Lung (tissue), 12 donors: ENCODE results near the gene BCL2L13. TPM values are rescaled to one million over a fixed set of nuclear protein-coding genes. Genes with fewer than 3 reads are reported as not detected.
A peak's percentile ranks its signal among the peaks of the same experiment; 100 is the strongest.
"Not testable (repeated sequence)": the region's sequence is repeated elsewhere in the genome, so short reads cannot be mapped to it uniquely, and the experiment has no call there.

Source experiments
- ATAC-seq: fragments of 200-7000 bp; cut with Tn5 transposase; one replicate; pipeline ENCODE4 v1.9.1; 2020; ENCODE audit warnings: moderate number of reproducible peaks; ENCODE audit not compliant: insufficient read depth, low FRiP score
- DNase-seq, 3 donors: peaks; one replicate each; pipeline ENCODE4 v3.0.0-alpha.2; 2013 to 2017
- H3K27ac ChIP-seq, 2 donors: one replicate each; pipeline ENCODE4 v1.5.1; 2013; ENCODE audit warnings: mild to moderate bottlenecking in 2 of 2, moderate library complexity in 2 of 2, control low read depth in 1 of 2, inconsistent platforms in 1 of 2, low read depth in 1 of 2, low read length in 1 of 2
- H3K27me3 ChIP-seq, 3 donors: one replicate each; pipeline ENCODE4 v1.5.1; 2013; ENCODE audit warnings: low read length in 2 of 3; ENCODE audit not compliant: control insufficient read depth in 3 of 3, insufficient read depth in 3 of 3
- H3K36me3 ChIP-seq, 4 donors: one replicate each; pipeline ENCODE4 v1.5.1; 2013; ENCODE audit warnings: low read length in 4 of 4, mild to moderate bottlenecking in 1 of 4, moderate library complexity in 1 of 4; ENCODE audit not compliant: control insufficient read depth in 4 of 4, insufficient read depth in 4 of 4
- H3K4me1 ChIP-seq, 5 donors: one replicate each; pipeline ENCODE4 v1.5.1; 2013; ENCODE audit warnings: low read length in 5 of 5, mild to moderate bottlenecking in 2 of 5, moderate library complexity in 1 of 5; ENCODE audit not compliant: control insufficient read depth in 5 of 5, insufficient read depth in 5 of 5
- H3K4me3 ChIP-seq: one replicate; pipeline ENCODE4 v1.5.1; 2013; ENCODE audit warnings: mild to moderate bottlenecking, control low read depth, moderate library complexity
- H3K9ac ChIP-seq, 2 donors: one replicate each; pipeline ENCODE4 v1.5.1; 2013; ENCODE audit warnings: low read length in 2 of 2, control low read depth in 1 of 2; ENCODE audit not compliant: insufficient read depth in 1 of 2
- H3K9me3 ChIP-seq, 4 donors: one replicate each; pipeline ENCODE4 v1.5.1; 2013; ENCODE audit warnings: low read length in 3 of 4, mild to moderate bottlenecking in 1 of 4, moderate library complexity in 1 of 4; ENCODE audit not compliant: control insufficient read depth in 4 of 4, insufficient read depth in 3 of 4
- WGBS, 2 donors: extraction: QIAGEN DNeasy Blood & Tissue Kit; methylation state at CpG; one replicate each; pipeline ENCODE4 v1.1.7; 2013; 5-methylcytosine and 5-hydroxymethylcytosine counted together
- polyA plus RNA-seq, 2 donors: library from polyadenylated mRNA; stranded (reverse); fragments of 200-250 nt; gene quantifications; one replicate each; pipeline ENCODE4 v1.2.1, GENCODE V29; 2013
- total RNA-seq, 2 donors: library from RNA; depleted of rRNA in 1 of 2; stranded (reverse); fragments of >200 nt in 1 of 2; gene quantifications; one replicate each; pipeline ENCODE4 v1.2.1, GENCODE V29; 2014 to 2021
- TF ChIP-seq, protein P1 (sequence below): IDR thresholded peaks from 2 replicates; pipeline ENCODE4 v1.5.1; 2012; ENCODE audit warnings: mild to moderate bottlenecking; ENCODE audit errors: control extremely low read depth, extremely low read depth
- donor health status: control.
- donor health status: control.
- donor health status: Bipolar disorder and iron deficiency.
- donor health status: healthy.
- donor health status: DM: yes; HTN: yes; CAD: no.

BCL2L13 gene
- total and polyA plus RNA-seq, 4 donors: 21.4 to 52.4 (median 33.8) TPM

DNA sequence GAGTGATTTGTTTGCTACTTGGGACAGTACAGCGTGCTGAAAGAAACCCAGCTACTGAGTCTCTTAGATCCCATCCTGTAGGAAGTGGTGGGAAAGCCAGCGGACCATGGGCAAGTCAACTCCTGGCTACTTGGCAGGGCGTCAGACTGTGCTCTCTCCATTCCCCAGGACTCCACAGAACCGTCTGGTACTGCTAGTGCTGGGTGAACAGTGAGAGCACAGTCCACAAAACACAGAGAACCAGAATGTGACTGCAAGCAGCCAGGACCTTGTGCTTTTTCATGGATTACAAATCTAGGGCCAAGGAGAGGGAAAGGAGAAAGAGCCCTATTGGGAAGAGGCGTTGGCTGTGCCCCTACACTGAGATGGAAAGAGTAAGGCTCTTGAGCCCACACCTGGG lies 125.5 kb downstream of the BCL2L13 start:
- Histone ChIP-seq H3K4me1 (no peaks in the 10 kb centered on the region), H3K9me3 (no peaks in the 10 kb centered on the region), H3K4me3 (no peak overlapping the region), H3K36me3 (no peaks in the 10 kb centered on the region), H3K27ac (no peak overlapping the region), H3K9ac (no peak overlapping the region), H3K27me3 (no peaks in the 10 kb centered on the region)
- ATAC-seq (no peak), DNase-seq (no peak)
- WGBS, 2 donors: 85 to 86% methylated on average over 5 of the region's 5 CpGs
- TF ChIP-seq, protein P1, sequence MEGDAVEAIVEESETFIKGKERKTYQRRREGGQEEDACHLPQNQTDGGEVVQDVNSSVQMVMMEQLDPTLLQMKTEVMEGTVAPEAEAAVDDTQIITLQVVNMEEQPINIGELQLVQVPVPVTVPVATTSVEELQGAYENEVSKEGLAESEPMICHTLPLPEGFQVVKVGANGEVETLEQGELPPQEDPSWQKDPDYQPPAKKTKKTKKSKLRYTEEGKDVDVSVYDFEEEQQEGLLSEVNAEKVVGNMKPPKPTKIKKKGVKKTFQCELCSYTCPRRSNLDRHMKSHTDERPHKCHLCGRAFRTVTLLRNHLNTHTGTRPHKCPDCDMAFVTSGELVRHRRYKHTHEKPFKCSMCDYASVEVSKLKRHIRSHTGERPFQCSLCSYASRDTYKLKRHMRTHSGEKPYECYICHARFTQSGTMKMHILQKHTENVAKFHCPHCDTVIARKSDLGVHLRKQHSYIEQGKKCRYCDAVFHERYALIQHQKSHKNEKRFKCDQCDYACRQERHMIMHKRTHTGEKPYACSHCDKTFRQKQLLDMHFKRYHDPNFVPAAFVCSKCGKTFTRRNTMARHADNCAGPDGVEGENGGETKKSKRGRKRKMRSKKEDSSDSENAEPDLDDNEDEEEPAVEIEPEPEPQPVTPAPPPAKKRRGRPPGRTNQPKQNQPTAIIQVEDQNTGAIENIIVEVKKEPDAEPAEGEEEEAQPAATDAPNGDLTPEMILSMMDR: no peak

DNA sequence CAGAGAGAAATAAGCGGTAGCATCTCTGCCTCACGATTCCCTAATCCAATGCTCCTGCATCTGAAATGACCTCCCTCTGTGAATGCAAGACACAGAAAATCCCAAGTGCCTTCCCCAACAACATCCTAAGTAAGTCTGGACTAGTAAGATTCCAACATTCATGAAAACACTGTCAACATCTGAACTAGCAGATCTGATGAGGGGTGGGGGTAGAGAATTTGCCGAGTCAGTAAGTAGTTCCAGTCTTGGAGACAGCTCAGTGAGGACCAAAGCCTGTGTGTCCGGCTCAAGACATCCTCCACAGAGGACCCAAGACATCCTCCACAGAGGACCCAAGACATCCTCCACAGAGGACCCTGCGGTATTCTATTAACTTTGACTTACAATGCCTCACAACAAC lies 126.3 kb downstream of the BCL2L13 start:
- H3K9ac ChIP-seq, ATAC-seq: not testable (repeated sequence)
- 91 to 92% methylated on average over 5 of the region's 5 CpGs for WGBS, 2 donors

DNA sequence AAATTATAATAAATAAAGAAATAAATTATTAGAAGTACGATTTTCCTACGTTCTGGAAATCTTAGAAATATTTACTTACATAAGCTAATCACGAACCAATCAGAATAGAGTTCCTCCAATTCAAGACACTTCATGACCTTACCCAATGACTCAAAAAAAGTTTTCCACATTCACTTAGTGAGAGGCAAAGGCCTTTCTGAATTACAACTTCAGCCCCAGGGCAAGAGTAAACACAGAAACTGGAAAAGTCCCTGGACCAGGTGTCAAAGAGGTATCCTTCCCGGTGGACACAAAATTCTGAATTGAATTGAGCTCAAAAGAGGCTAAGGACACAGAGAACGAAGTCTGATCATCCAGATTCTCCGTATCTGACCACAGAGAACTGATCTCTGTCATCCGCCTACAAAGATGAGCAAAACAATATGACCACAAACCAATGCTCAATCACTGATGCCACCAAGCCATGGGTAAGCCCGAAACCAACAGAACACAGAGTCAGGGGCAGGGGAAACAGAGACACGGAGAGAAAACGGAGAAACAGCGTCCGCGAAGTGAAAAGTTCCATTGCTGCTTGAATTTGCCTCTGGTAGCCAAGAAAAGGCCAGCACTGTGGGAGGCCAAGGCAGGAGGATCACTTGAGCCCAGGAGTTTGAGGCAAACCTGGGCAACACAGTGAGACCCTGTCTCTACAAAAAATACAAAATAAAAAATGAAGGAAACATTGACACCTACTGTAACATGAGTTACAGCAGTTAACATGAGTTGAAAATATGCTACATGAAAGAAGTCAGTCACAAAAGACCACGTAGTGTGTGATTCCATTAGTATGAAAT lies 128.9 kb downstream of the BCL2L13 start:
- peaks cover 0 to 7% (median 0%) of the 10 kb centered on the region in 5 donors for H3K4me1 ChIP-seq
- H3K4me3 ChIP-seq: no peak overlapping the region
- DNase-seq (no peak), ATAC-seq (no peak)
- H3K9ac ChIP-seq: no peak overlapping the region
- TF ChIP-seq, protein P1: no peak
- no peaks in the 10 kb centered on the region for H3K36me3 ChIP-seq
- 83 to 87% methylated on average over 14 of the region's 14 CpGs for WGBS, 2 donors
- H3K27ac ChIP-seq: no peak overlapping the region
- H3K9me3 ChIP-seq: no peaks in the 10 kb centered on the region
- H3K27me3 ChIP-seq: no peaks in the 10 kb centered on the region

More for the DNA sequence above, 126.3 kb downstream of the BCL2L13 start:
- not testable (repeated sequence) for H3K4me1 ChIP-seq, H3K9me3 ChIP-seq, H3K36me3 ChIP-seq, H3K4me3 ChIP-seq, DNase-seq, H3K27ac ChIP-seq, H3K27me3 ChIP-seq

DNA sequence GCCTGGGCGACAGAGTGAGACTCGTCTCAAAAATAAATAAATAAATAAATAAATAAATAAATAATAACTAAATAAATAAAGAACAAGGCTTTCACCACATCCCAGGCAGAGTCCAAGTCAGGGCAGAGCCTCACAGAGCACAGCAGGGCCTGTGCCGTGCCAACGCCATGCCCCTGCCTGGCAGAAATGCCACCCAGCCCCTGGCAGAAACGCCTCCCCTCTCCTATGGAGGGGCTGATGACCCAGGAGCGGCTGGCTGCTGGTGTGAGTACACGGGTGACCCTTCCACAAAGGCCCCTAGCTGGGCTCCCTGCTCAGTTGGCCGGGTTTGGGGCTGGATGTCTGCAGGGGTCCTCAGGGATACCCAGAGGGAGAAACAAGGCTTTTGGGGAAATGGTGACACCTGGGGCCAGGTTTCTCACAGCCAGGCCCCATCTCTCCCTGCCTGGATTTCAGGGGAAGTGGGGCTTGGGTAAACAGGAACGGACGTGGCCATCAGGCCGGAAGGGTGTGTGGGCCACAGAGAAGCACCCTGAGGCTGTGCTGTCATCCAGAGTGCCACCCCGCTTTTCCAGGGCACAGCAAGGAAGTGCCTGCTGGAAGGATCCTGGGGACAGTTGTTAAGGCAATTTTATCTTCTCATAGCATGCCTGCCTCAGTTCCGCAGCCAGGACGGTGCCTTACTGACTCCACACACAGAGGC lies 130.6 kb downstream of the BCL2L13 start:
- H3K9ac ChIP-seq: no peak overlapping the region

More for the DNA sequence above, 130.6 kb downstream of the BCL2L13 start:
- Histone ChIP-seq H3K27ac (peak overlapping the region in 1 of 2 donors; percentile 29), H3K27me3 (no peaks in the 10 kb centered on the region), H3K4me3 (no peak overlapping the region), H3K4me1 (peaks cover 0 to 15% (median 0%) of the 10 kb centered on the region in 5 donors), H3K36me3 (no peaks in the 10 kb centered on the region), H3K9me3 (no peaks in the 10 kb centered on the region)
- TF ChIP-seq, protein P1: no peak
- WGBS, 2 donors: 68 to 77% methylated on average over 13 to 14 of the region's 14 CpGs
- DNase-seq: no peak
- no peak for ATAC-seq
